ENCODE measurements around the gene REEP1. TPM values are rescaled to one million over a fixed set of nuclear protein-coding genes. Genes with fewer than 3 reads are reported as not detected.
"Not testable (repeated sequence)": the region's sequence is repeated elsewhere in the genome, so short reads cannot be mapped to it uniquely, and the experiment has no call there.

The REEP1 gene
- total and polyA plus RNA-seq, 2 of the 13 experiments (the other 11 are each of a cell fraction or from before 2014, with no cell fraction given), result 0.27 TPM; not detected in 1

DNA sequence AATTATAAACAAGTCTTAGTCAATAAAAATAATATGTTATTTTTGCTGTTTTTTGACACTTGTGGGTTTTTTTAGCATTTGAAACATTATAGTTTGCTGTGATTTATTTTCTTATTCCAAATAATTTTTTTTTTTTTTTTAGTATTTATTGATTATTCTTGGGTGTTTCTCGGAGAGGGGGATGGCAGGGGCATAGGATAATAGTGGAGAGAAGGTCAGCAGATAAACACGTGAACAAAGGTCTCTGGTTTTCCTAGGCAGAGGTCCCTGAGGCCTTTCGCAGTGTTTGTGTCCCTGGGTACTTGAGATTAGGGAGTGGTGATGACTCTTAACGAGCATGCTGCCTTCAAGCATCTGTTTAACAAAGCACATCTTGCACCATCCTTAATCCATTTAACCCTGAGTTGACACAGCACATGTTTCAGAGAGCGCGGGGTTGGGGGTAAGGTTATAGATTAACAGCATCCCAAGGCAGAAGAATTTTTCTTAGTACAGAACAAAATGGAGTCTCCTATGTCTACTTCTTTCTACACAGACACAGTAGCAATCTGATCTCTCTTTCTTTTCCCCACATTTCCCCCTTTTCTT is 8.5 kb upstream of the REEP1 start (continued):
- TF ChIP-seq, protein P1, sequence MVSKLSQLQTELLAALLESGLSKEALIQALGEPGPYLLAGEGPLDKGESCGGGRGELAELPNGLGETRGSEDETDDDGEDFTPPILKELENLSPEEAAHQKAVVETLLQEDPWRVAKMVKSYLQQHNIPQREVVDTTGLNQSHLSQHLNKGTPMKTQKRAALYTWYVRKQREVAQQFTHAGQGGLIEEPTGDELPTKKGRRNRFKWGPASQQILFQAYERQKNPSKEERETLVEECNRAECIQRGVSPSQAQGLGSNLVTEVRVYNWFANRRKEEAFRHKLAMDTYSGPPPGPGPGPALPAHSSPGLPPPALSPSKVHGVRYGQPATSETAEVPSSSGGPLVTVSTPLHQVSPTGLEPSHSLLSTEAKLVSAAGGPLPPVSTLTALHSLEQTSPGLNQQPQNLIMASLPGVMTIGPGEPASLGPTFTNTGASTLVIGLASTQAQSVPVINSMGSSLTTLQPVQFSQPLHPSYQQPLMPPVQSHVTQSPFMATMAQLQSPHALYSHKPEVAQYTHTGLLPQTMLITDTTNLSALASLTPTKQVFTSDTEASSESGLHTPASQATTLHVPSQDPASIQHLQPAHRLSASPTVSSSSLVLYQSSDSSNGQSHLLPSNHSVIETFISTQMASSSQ (IDR thresholded peaks at IDR 0.05; ENCODE audit: low read depth), result peak; percentile 47; the same call in 1 of the 2 replicates
- TF ChIP-seq, protein P1 (CRISPR knock-in tag; IDR thresholded peaks at IDR 0.05; ENCODE audit: borderline replicate concordance), result not testable (repeated sequence)
- TF ChIP-seq ONECUT2 (CRISPR knock-in tag; IDR thresholded peaks at IDR 0.05) (peak; percentile 78), FOXJ3 (CRISPR knock-in tag; IDR thresholded peaks at IDR 0.05; ENCODE audit: borderline replicate concordance) (0 out of 2 replicates have a peak, but pooled peaks have one; percentile 24), FOXA3 (CRISPR knock-in tag; IDR thresholded peaks at IDR 0.05) (peak; percentile 47; the same call in 1 of the 2 replicates), GATAD2A (CRISPR knock-in tag; IDR thresholded peaks at IDR 0.05) (peak; percentile 65), SOX5 (CRISPR knock-in tag; IDR thresholded peaks at IDR 0.05; ENCODE audit: borderline replicate concordance) (peak; percentile 35; the same call in 1 of the 2 replicates), NR2F1 (CRISPR knock-in tag; IDR thresholded peaks at IDR 0.05) (0 out of 4 replicates have a peak, but pooled peaks of 1 of the 2 experiments have one; percentile 19)
- TF ChIP-seq, protein P2, sequence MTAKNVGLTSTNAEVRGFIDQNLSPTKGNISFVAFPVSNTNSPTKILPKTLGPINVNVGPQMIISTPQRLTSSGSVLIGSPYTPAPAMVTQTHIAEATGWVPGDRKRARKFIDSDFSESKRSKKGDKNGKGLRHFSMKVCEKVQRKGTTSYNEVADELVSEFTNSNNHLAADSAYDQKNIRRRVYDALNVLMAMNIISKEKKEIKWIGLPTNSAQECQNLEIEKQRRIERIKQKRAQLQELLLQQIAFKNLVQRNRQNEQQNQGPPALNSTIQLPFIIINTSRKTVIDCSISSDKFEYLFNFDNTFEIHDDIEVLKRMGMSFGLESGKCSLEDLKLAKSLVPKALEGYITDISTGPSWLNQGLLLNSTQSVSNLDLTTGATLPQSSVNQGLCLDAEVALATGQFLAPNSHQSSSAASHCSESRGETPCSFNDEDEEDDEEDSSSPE (CRISPR knock-in tag; IDR thresholded peaks at IDR 0.05), result 0 out of 2 replicates have a peak, but pooled peaks have one; percentile 15
- TF ChIP-seq, protein P3, sequence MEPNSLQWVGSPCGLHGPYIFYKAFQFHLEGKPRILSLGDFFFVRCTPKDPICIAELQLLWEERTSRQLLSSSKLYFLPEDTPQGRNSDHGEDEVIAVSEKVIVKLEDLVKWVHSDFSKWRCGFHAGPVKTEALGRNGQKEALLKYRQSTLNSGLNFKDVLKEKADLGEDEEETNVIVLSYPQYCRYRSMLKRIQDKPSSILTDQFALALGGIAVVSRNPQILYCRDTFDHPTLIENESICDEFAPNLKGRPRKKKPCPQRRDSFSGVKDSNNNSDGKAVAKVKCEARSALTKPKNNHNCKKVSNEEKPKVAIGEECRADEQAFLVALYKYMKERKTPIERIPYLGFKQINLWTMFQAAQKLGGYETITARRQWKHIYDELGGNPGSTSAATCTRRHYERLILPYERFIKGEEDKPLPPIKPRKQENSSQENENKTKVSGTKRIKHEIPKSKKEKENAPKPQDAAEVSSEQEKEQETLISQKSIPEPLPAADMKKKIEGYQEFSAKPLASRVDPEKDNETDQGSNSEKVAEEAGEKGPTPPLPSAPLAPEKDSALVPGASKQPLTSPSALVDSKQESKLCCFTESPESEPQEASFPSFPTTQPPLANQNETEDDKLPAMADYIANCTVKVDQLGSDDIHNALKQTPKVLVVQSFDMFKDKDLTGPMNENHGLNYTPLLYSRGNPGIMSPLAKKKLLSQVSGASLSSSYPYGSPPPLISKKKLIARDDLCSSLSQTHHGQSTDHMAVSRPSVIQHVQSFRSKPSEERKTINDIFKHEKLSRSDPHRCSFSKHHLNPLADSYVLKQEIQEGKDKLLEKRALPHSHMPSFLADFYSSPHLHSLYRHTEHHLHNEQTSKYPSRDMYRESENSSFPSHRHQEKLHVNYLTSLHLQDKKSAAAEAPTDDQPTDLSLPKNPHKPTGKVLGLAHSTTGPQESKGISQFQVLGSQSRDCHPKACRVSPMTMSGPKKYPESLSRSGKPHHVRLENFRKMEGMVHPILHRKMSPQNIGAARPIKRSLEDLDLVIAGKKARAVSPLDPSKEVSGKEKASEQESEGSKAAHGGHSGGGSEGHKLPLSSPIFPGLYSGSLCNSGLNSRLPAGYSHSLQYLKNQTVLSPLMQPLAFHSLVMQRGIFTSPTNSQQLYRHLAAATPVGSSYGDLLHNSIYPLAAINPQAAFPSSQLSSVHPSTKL (CRISPR knock-in tag; IDR thresholded peaks at IDR 0.05), result peak; percentile 75
